ENCODE results near the gene BICRAL.

- TF ChIP-seq NFRKB (IDR thresholded peaks at IDR 0.05) (no peak), CTBP1 (IDR thresholded peaks at IDR 0.05; ENCODE audit: borderline replicate concordance) (no peak), FOXA1 (IDR thresholded peaks at IDR 0.05) (no peak), ZNF384 (IDR thresholded peaks at IDR 0.05) (no peak), ELF4 (IDR thresholded peaks at IDR 0.05) (no peak), TARDBP (IDR thresholded peaks at IDR 0.05) (no peak), FOXM1 (IDR thresholded peaks at IDR 0.05; ENCODE audit: borderline replicate concordance) (no peak), FOXK2 (IDR thresholded peaks at IDR 0.05) (no peak), L3MBTL2 (conservative IDR thresholded peaks at IDR 0.05) (no peak), SUZ12 (IDR thresholded peaks at IDR 0.05) (no peak), LEF1 (IDR thresholded peaks at IDR 0.05; ENCODE audit: borderline replicate concordance) (no peak), ARNT (IDR thresholded peaks at IDR 0.05) (no peak), BHLHE40 (IDR thresholded peaks at IDR 0.05; ENCODE audit: borderline replicate concordance) (no peak), SP1 (IDR thresholded peaks at IDR 0.05) (no peak)
These were observed 18.9 kb upstream of the BICRAL start for GRCh38 chr6:42762950-42763349.
